Mesenchymal stem cell (in vitro differentiated cells and primary cell): ENCODE measurements around the gene TCHP.

Experiments used
- DNase-seq: peaks from one replicate; pipeline ENCODE4 v3.0.0-alpha.2; 2013
- H2AFZ ChIP-seq: one replicate; pipeline ENCODE4 v1.6.1; 2013; ENCODE audit warnings: low read depth, mild to moderate bottlenecking, control low read depth, inconsistent platforms, low read length, moderate library complexity
- H2AK5ac ChIP-seq: 2 replicates; pipeline ENCODE4 v1.6.1; 2013; ENCODE audit warnings: low read length, moderate library complexity, mild to moderate bottlenecking, inconsistent platforms; ENCODE audit not compliant: severe bottlenecking
- H2BK120ac ChIP-seq: one replicate; pipeline ENCODE4 v1.6.1; 2013; ENCODE audit warnings: low read depth, mild to moderate bottlenecking, inconsistent platforms, low read length, moderate library complexity
- H2BK12ac ChIP-seq, 2 experiments: one replicate each; pipeline ENCODE4 v1.6.1; 2013; ENCODE audit warnings: inconsistent platforms in 2 of 2, low read length in 2 of 2, mild to moderate bottlenecking in 2 of 2, moderate library complexity in 2 of 2, control low read depth in 1 of 2
- H2BK15ac ChIP-seq: one replicate; pipeline ENCODE4 v1.6.1; 2013; ENCODE audit warnings: mild to moderate bottlenecking, low read depth, inconsistent platforms; ENCODE audit not compliant: poor library complexity, severe bottlenecking
- H2BK5ac ChIP-seq: 2 replicates; pipeline ENCODE4 v1.6.1; 2013; ENCODE audit warnings: low read depth, mild to moderate bottlenecking, low read length, control low read depth, inconsistent platforms; ENCODE audit not compliant: poor library complexity, severe bottlenecking
- H3K14ac ChIP-seq, 2 experiments: one replicate each; pipeline ENCODE4 v1.6.1; 2013; ENCODE audit warnings: inconsistent platforms in 2 of 2, low read length in 2 of 2, control low read depth in 1 of 2, mild to moderate bottlenecking in 1 of 2, moderate library complexity in 1 of 2
- H3K18ac ChIP-seq, 2 experiments: one replicate each; pipeline ENCODE4 v1.6.1; 2013; ENCODE audit warnings: inconsistent platforms in 2 of 2, low read length in 2 of 2, control low read depth in 1 of 2, low read depth in 1 of 2, mild to moderate bottlenecking in 1 of 2
- H3K23ac ChIP-seq, 2 experiments: one replicate each; pipeline ENCODE4 v1.6.1; 2013; ENCODE audit warnings: inconsistent platforms in 2 of 2, low read length in 2 of 2, mild to moderate bottlenecking in 2 of 2, moderate library complexity in 2 of 2, control low read depth in 1 of 2
- H3K27ac ChIP-seq: 2 replicates; pipeline ENCODE4 v1.5.1; 2013; ENCODE audit warnings: mild to moderate bottlenecking, moderate library complexity, low read length, control low read depth, inconsistent platforms; ENCODE audit not compliant: poor library complexity, severe bottlenecking
- H3K27me3 ChIP-seq, 2 experiments: 2 replicates each; pipeline versions ENCODE4 v1.6.1 to v1.7.0; 2013; ENCODE audit warnings: low read length in 2 of 2, mild to moderate bottlenecking in 2 of 2, moderate library complexity in 2 of 2, control low read depth in 1 of 2, inconsistent platforms in 1 of 2; ENCODE audit not compliant: control insufficient read depth in 1 of 2, insufficient read depth in 1 of 2
- H3K36me3 ChIP-seq, 2 experiments: 2 replicates each; pipeline versions ENCODE4 v1.6.1 to v1.7.0; 2013; ENCODE audit warnings: low read length in 2 of 2, control low read depth in 1 of 2, inconsistent platforms in 1 of 2, low read depth in 1 of 2, mild to moderate bottlenecking in 1 of 2; ENCODE audit not compliant: insufficient read depth in 2 of 2, control insufficient read depth in 1 of 2
- H3K4ac ChIP-seq, 2 experiments: one replicate each; pipeline ENCODE4 v1.6.1; 2013; ENCODE audit warnings: inconsistent platforms in 2 of 2, low read length in 2 of 2, mild to moderate bottlenecking in 2 of 2, moderate library complexity in 2 of 2, control low read depth in 1 of 2, low read depth in 1 of 2
- H3K4me1 ChIP-seq: 2 replicates; pipeline ENCODE4 v1.6.1; 2013; ENCODE audit warnings: low read depth, low read length, control low read depth; ENCODE audit not compliant: control insufficient read depth, insufficient read depth
- H3K4me2 ChIP-seq: 2 replicates; pipeline ENCODE4 v1.6.1; 2013; ENCODE audit warnings: low read length, mild to moderate bottlenecking, inconsistent platforms; ENCODE audit not compliant: poor library complexity, severe bottlenecking
- H3K4me3 ChIP-seq, 2 experiments: 2 replicates each; pipeline versions ENCODE4 v1.5.1 to v1.7.0; 2013; ENCODE audit warnings: low read length in 2 of 2, mild to moderate bottlenecking in 2 of 2, control low read depth in 1 of 2, low read depth in 1 of 2; ENCODE audit not compliant: insufficient read depth in 1 of 2
- H3K79me1 ChIP-seq: replicated peaks from 2 replicates; pipeline ENCODE4 v1.6.1; 2013; ENCODE audit warnings: mild to moderate bottlenecking, control low read depth, low read length, inconsistent platforms; ENCODE audit not compliant: poor library complexity, severe bottlenecking
- H3K9ac ChIP-seq: 2 replicates; pipeline ENCODE4 v1.7.0; 2013; ENCODE audit warnings: mild to moderate bottlenecking, low read length, moderate library complexity
- H3K9me3 ChIP-seq: 2 replicates; pipeline ENCODE4 v1.7.0; 2013; ENCODE audit warnings: mild to moderate bottlenecking, low read length; ENCODE audit not compliant: control insufficient read depth
- H4K8ac ChIP-seq: one replicate; pipeline ENCODE4 v1.6.1; 2013; ENCODE audit warnings: inconsistent platforms, mild to moderate bottlenecking, low read length, moderate library complexity
- H4K91ac ChIP-seq: one replicate; pipeline ENCODE4 v1.6.1; 2013; ENCODE audit warnings: mild to moderate bottlenecking, low read length, inconsistent platforms
- WGBS: methylation state at CpG from one replicate; pipeline ENCODE4 v1.1.7; 2013; ENCODE audit warnings: mixed read lengths; 5-methylcytosine and 5-hydroxymethylcytosine counted together

The TCHP gene

DNA sequence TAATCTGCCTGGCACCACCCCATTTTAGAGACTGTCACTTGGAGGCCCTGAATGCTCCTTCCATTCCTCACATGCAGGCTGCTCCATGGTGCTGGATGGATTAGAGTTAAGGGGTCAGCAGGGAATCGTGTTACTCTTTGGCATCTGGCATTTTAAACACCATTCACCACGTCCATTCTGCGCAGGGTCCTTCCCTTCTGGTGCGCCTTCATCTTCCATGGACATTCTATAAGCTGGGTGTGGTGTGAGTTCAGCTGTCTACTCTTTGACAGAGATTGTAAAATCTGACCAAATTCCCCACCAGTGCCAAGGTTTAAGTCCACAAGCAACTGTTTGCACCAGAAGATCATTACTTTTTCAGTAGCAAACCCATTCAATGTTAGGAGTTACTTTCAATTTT, 48.3 kb downstream of the TCHP start:
- Histone ChIP-seq H3K23ac (no peak overlapping the region), H3K18ac (no peak overlapping the region), H2BK12ac (peak overlapping the region in 1 of 2 experiments; percentile 55), H2BK5ac (peak overlapping the region; percentile 31), H2AK5ac (peak overlapping the region; percentile 18), H3K36me3 (peaks cover 19 to 77% of the 10 kb centered on the region in 2 experiments), H3K4me1 (peaks cover 32% of the 10 kb centered on the region), H3K4me2 (no peak overlapping the region), H3K4ac (no peak overlapping the region), H2BK15ac (no peak overlapping the region), H2BK120ac (no peak overlapping the region), H3K9me3 (no peaks in the 10 kb centered on the region), H4K91ac (no peak overlapping the region), H3K79me1 (peaks cover 9% of the 10 kb centered on the region), H4K8ac (no peak overlapping the region), H3K9ac (peak overlapping the region; percentile 15), H3K14ac (no peak overlapping the region), H2AFZ (no peak overlapping the region), H3K27me3 (no peaks in the 10 kb centered on the region), H3K27ac (peak overlapping the region; percentile 82), H3K4me3 (no peak overlapping the region)
- no peak for DNase-seq
- 92% methylated on average over 2 of the region's 4 CpGs for WGBS

DNA sequence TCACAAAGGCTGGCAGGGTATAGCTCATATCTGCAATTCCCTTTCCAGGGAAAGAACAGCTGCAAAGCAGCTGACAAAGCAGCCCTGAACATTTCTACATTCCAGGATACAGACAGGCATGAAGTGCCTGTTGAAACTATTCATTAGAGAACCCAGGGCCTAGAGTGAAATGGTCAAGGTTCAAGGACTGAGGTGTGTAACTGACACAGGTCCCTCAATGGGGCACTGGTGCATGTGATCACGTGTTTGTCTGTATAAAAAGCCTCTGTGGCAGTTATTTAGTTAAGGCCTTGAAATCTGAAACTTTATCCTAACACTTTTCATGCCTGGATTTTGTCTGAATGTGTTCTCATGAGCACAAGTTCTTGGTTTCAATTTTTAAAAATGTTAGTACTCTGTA, 49.0 kb downstream of the TCHP start:
- Histone ChIP-seq H2BK15ac (no peak overlapping the region), H2BK5ac (no peak overlapping the region), H3K4me1 (peaks cover 32% of the 10 kb centered on the region), H3K4me2 (no peak overlapping the region), H4K91ac (no peak overlapping the region), H3K4me3 (no peak overlapping the region), H3K14ac (no peak overlapping the region), H3K23ac (no peak overlapping the region), H4K8ac (no peak overlapping the region), H3K4ac (no peak overlapping the region), H2AK5ac (no peak overlapping the region), H3K18ac (no peak overlapping the region), H3K79me1 (peaks cover 9% of the 10 kb centered on the region), H2BK12ac (no peak overlapping the region), H3K36me3 (peaks cover 20 to 79% of the 10 kb centered on the region in 2 experiments), H3K9ac (peak overlapping the region; percentile 57), H2AFZ (no peak overlapping the region), H3K27ac (peak overlapping the region; percentile 82), H3K9me3 (no peaks in the 10 kb centered on the region), H2BK120ac (no peak overlapping the region), H3K27me3 (no peaks in the 10 kb centered on the region)
- DNase-seq, result peak; percentile 55
- 80% methylated on average over 1 of the region's 1 CpG for WGBS

DNA sequence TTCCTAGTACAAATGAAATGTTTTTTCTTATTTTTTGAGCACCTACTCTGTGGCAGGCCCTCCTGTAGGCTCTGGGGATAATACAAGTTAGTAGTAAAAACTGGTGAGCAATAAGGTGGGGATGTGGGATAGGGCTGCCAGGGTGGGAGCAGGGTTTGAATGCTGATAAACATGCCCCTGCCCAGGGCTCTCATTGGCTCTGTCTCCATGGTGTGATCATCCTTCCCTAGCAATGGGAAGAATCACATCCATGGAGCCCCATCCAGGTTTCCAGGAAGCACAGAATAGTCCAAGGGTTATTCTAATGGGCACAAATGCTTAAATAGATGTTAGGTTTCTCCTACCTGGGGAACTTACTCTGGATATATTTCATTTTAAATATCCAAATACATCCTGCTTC, 50.6 kb downstream of the TCHP start:
- Histone ChIP-seq H3K4me1 (peaks cover 27% of the 10 kb centered on the region), H3K9ac (peak overlapping the region; percentile 57), H2BK15ac (no peak overlapping the region), H3K18ac (no peak overlapping the region), H3K14ac (no peak overlapping the region), H2AFZ (no peak overlapping the region), H2BK120ac (no peak overlapping the region), H2BK5ac (peak overlapping the region; percentile 95), H3K4me2 (no peak overlapping the region), H2BK12ac (no peak overlapping the region), H3K4me3 (no peak overlapping the region), H2AK5ac (peak overlapping the region; percentile 99), H3K4ac (no peak overlapping the region), H3K27me3 (no peaks in the 10 kb centered on the region), H4K8ac (no peak overlapping the region), H3K36me3 (peaks cover 20 to 73% of the 10 kb centered on the region in 2 experiments), H3K79me1 (peaks cover 6% of the 10 kb centered on the region), H4K91ac (peak overlapping the region; percentile 20), H3K9me3 (no peaks in the 10 kb centered on the region), H3K27ac (peak overlapping the region; percentile 97), H3K23ac (no peak overlapping the region)
- DNase-seq, result no peak

DNA sequence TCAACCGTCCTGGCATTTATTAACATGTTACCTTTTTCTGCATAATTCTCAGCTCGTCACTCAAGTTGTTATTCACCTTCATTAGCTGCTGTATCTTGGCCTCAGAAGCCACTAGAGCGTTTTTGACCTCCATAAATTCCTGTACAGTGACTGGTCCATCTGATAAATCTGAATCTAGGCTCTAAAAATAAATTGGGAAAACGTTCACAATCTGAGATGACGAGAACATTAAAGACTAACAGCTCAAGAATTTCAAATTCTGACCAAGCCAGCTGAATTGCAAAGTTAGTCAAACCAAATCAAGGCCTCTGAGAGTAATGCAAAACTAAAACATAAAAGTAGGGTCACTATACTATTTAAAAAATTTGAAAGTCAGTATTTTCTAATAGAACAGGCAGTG, 51.1 kb downstream of the TCHP start:
- Histone ChIP-seq H3K4me3 (peak overlapping the region in 1 of 2 experiments; percentile 16), H2BK120ac (no peak overlapping the region), H3K9me3 (no peaks in the 10 kb centered on the region), H3K23ac (no peak overlapping the region), H3K27ac (peak overlapping the region; percentile 97), H2BK5ac (peak overlapping the region; percentile 95), H3K79me1 (peaks cover 6% of the 10 kb centered on the region), H3K18ac (no peak overlapping the region), H4K8ac (no peak overlapping the region), H4K91ac (no peak overlapping the region), H3K27me3 (no peaks in the 10 kb centered on the region), H2BK12ac (no peak overlapping the region), H3K4me1 (peaks cover 24% of the 10 kb centered on the region), H2AFZ (no peak overlapping the region), H3K4ac (no peak overlapping the region), H3K9ac (peak overlapping the region; percentile 80), H3K4me2 (no peak overlapping the region), H2BK15ac (no peak overlapping the region), H2AK5ac (no peak overlapping the region), H3K14ac (no peak overlapping the region), H3K36me3 (peaks cover 20 to 73% of the 10 kb centered on the region in 2 experiments)
- 23% methylated on average over 5 of the region's 5 CpGs for WGBS
- peak; percentile 75 for DNase-seq
